GM12865 (cell line): ENCODE data around the gene BICRAL.
A peak's percentile ranks its signal among the peaks of the same experiment; 100 is the strongest.
"Not testable (repeated sequence)": the region's sequence is repeated elsewhere in the genome, so short reads cannot be mapped to it uniquely, and the experiment has no call there.

Source experiments
- DNase-seq: peaks from one replicate; pipeline ENCODE4 v3.0.0; 2010; ENCODE audit warnings: low read depth
- H3K4me3 ChIP-seq: 2 replicates; pipeline ENCODE4 v1.5.1; 2011; ENCODE audit warnings: mild to moderate bottlenecking, low read depth, low read length, control low read depth
- CTCF ChIP-seq: IDR thresholded peaks from 2 replicates; pipeline ENCODE4 v1.5.1; 2011; ENCODE audit warnings: low read length, control low read depth, low read depth, inconsistent platforms; ENCODE audit not compliant: insufficient read depth; ENCODE audit errors: missing control alignments

BICRAL gene

GRCh38 chr6:42781796-42782688 is at the start of gene BICRAL:
Gene BICRAL (plus strand): TSS chr6:42782052. CDS start chr6:42822023, 39,971 bp downstream.
- no peak for TF ChIP-seq CTCF
- DNase-seq: peak; percentile 74
- H3K4me3 ChIP-seq: peak within 1 kb of the TSS; percentile 99

- not testable (repeated sequence) for DNase-seq, H3K4me3 ChIP-seq
Measured at GRCh38 chr6:42733867-42734481, 47.9 kb upstream of the BICRAL start.

- no peak overlapping the region for H3K4me3 ChIP-seq
- DNase-seq: no peak
- no peak for TF ChIP-seq CTCF
Measured at GRCh38 chr6:42735976-42736375, 45.9 kb upstream of the BICRAL start.

- no peak overlapping the region for H3K4me3 ChIP-seq
- DNase-seq: no peak
- TF ChIP-seq CTCF: no peak
Measured at GRCh38 chr6:42740725-42741124, 41.1 kb upstream of the BICRAL start.

- no peak for TF ChIP-seq CTCF
- H3K4me3 ChIP-seq: no peak overlapping the region
- DNase-seq: no peak
Measured at GRCh38 chr6:42742116-42742894, 39.5 kb upstream of the BICRAL start.

- DNase-seq: no peak
Measured at GRCh38 chr6:42744351-42744893, 37.4 kb upstream of the BICRAL start.

More at GRCh38 chr6:42744351-42744893, 37.4 kb upstream of the BICRAL start:
- peak overlapping the region; percentile 100 for H3K4me3 ChIP-seq
- TF ChIP-seq CTCF: no peak
